Upper lobe of left lung (tissue), 6 donors: ENCODE measurements around the gene AKR1B15. TPM values are rescaled to one million over a fixed set of nuclear protein-coding genes. Genes with fewer than 3 reads are reported as not detected.
"Not testable (repeated sequence)": the region's sequence is repeated elsewhere in the genome, so short reads cannot be mapped to it uniquely, and the experiment has no call there.

Experiments
- ATAC-seq, 2 donors: fragments of 200-7000 bp; cut with Tn5 transposase; one replicate each; pipeline ENCODE4 v1.9.1; 2022; ENCODE audit warnings: mild to moderate bottlenecking in 2 of 2, moderate library complexity in 2 of 2; ENCODE audit not compliant: low FRiP score in 2 of 2
- DNase-seq, 2 donors: peaks; one replicate each; pipeline ENCODE4 v3.0.0-alpha.2; 2019 to 2020
- H3K27ac ChIP-seq, 4 donors: fragments of 200-600 bp; sonication (generic); one replicate each; pipeline ENCODE4 v1.5.1; 2016 to 2019
- H3K27me3 ChIP-seq, 4 donors: fragments of 200-600 bp; sonication (generic); one replicate each; pipeline ENCODE4 v1.5.1; 2017 to 2019
- H3K36me3 ChIP-seq, 4 donors: fragments of 200-600 bp; sonication (generic); one replicate each; pipeline ENCODE4 v1.5.1; 2016 to 2019
- H3K4me1 ChIP-seq, 4 donors: fragments of 200-600 bp; sonication (generic); one replicate each; pipeline ENCODE4 v1.5.1; 2018 to 2019
- H3K4me3 ChIP-seq, 4 donors: fragments of 200-600 bp; sonication (generic); one replicate each; pipeline ENCODE4 v1.5.1; 2017 to 2019; ENCODE audit warnings: mild to moderate bottlenecking in 2 of 4, moderate library complexity in 1 of 4
- H3K9me3 ChIP-seq, 4 donors: fragments of 200-600 bp; sonication (generic); one replicate each; pipeline ENCODE4 v1.5.1; 2018 to 2019
- CTCF ChIP-seq, 6 experiments: fragments of 450-650 bp in 4 of 6; fragments of 200-600 bp in 2 of 6; sonication (generic) in 2 of 6; IDR thresholded peaks; one replicate each; pipeline ENCODE4 v1.5.1; 2016 to 2019; ENCODE audit warnings: antibody characterized with exemption in 6 of 6
- EP300 ChIP-seq, 4 donors: sonication (generic); formaldehyde crosslinking; IDR thresholded peaks; one replicate each; pipeline ENCODE4 v1.5.1; 2017; ENCODE audit warnings: antibody characterized with exemption in 4 of 4, control low read depth in 2 of 4
- POLR2A ChIP-seq, 4 donors: fragments of 450-650 bp; IDR thresholded peaks; one replicate each; pipeline ENCODE4 v1.5.1; 2016 to 2017; ENCODE audit warnings: antibody characterized with exemption in 4 of 4, mild to moderate bottlenecking in 2 of 4
- POLR2AphosphoS5 ChIP-seq, 2 donors: sonication (generic); formaldehyde crosslinking; IDR thresholded peaks; one replicate each; pipeline ENCODE4 v1.5.1; 2017; ENCODE audit warnings: antibody characterized with exemption in 2 of 2
- WGBS, 2 donors: methylation state at CpG; one replicate each; pipeline ENCODE4 v1.1.5; 2017 to 2018; 5-methylcytosine and 5-hydroxymethylcytosine counted together
- total RNA-seq, 6 donors: library from RNA; depleted of rRNA in 4 of 6; stranded (reverse); fragments of >200 nt in 4 of 6; gene quantifications; one replicate each; pipeline versions ENCODE4 v1.1.0 to v1.2.1, GENCODE V29; 2016 to 2021
- donor health status: DM: no; HTN: no; CAD: no; lungs with moderate emphysema.
- donor health status: DM: no; HTN: yes; CAD: no; lungs with severe emphysema.

Gene AKR1B15
- total RNA-seq, 6 donors from 2014 or later: not detected

- Histone ChIP-seq H3K4me1 (no peaks in the 10 kb centered on the region), H3K36me3 (no peaks in the 10 kb centered on the region), H3K27me3 (no peaks in the 10 kb centered on the region), H3K9me3 (no peaks in the 10 kb centered on the region), H3K27ac (no peak overlapping the region), H3K4me3 (no peak overlapping the region)
- DNase-seq: no peak
- no peak for ATAC-seq
- 80 to 83% methylated on average over 7 of the region's 7 CpGs for WGBS, 2 donors
- TF ChIP-seq POLR2A (IDR thresholded peaks at IDR 0.05) (no peak), POLR2AphosphoS5 (IDR thresholded peaks at IDR 0.05) (no peak), CTCF (IDR thresholded peaks at IDR 0.05) (no peak), EP300 (IDR thresholded peaks at IDR 0.05) (no peak)
These were observed 5.6 kb downstream of the AKR1B15 start for GRCh38 chr7:134554417-134554966.

GRCh38 chr7:134557391-134557790 is 8.5 kb downstream of the AKR1B15 start:
- H3K27me3 ChIP-seq: no peaks in the 10 kb centered on the region
- DNase-seq: no peak
- 67 to 77% methylated on average over 6 of the region's 6 CpGs for WGBS, 2 donors
- H3K36me3 ChIP-seq: no peaks in the 10 kb centered on the region
- ATAC-seq: no peak
- no peak for TF ChIP-seq EP300 (IDR thresholded peaks at IDR 0.05)
- no peak for TF ChIP-seq POLR2A (IDR thresholded peaks at IDR 0.05)
- no peak for TF ChIP-seq POLR2AphosphoS5 (IDR thresholded peaks at IDR 0.05)
- no peak for TF ChIP-seq CTCF (IDR thresholded peaks at IDR 0.05)
- no peak overlapping the region for H3K27ac ChIP-seq
- no peak overlapping the region for H3K4me3 ChIP-seq
- H3K4me1 ChIP-seq: peaks cover 0 to 6% (median 0%) of the 10 kb centered on the region in 4 donors
- H3K9me3 ChIP-seq: no peaks in the 10 kb centered on the region

- ATAC-seq: no peak
- Histone ChIP-seq H3K36me3 (no peaks in the 10 kb centered on the region), H3K4me3 (no peak overlapping the region), H3K4me1 (peaks cover 0 to 6% (median 0%) of the 10 kb centered on the region in 4 donors), H3K27me3 (no peaks in the 10 kb centered on the region), H3K9me3 (no peaks in the 10 kb centered on the region), H3K27ac (no peak overlapping the region)
- TF ChIP-seq EP300 (IDR thresholded peaks at IDR 0.05) (no peak), CTCF (IDR thresholded peaks at IDR 0.05) (no peak), POLR2A (IDR thresholded peaks at IDR 0.05) (no peak), POLR2AphosphoS5 (IDR thresholded peaks at IDR 0.05) (no peak)
- 88 to 89% methylated on average over 5 of the region's 5 CpGs for WGBS, 2 donors
- DNase-seq: no peak
These were observed 9.5 kb downstream of the AKR1B15 start for GRCh38 chr7:134558370-134558769.

GRCh38 chr7:134561616-134562015 is 12.7 kb downstream of the AKR1B15 start:
- H3K27me3 ChIP-seq, H3K27ac ChIP-seq, H3K4me3 ChIP-seq: not testable (repeated sequence)

GRCh38 chr7:134562136-134562535 is 13.2 kb downstream of the AKR1B15 start:
- Histone ChIP-seq H3K9me3 (no peaks in the 10 kb centered on the region), H3K27me3 (no peaks in the 10 kb centered on the region), H3K4me1 (peaks cover 0 to 6% (median 0%) of the 10 kb centered on the region in 4 donors), H3K27ac (no peak overlapping the region), H3K36me3 (no peaks in the 10 kb centered on the region), H3K4me3 (no peak overlapping the region)
- no peak for DNase-seq
- WGBS, 2 donors: 56 to 58% methylated on average over 6 of the region's 6 CpGs
- peak in 1 of 2 donors; percentile 49 for ATAC-seq
- no peak for TF ChIP-seq POLR2A (IDR thresholded peaks at IDR 0.05)
- no peak for TF ChIP-seq CTCF (IDR thresholded peaks at IDR 0.05)
- no peak for TF ChIP-seq EP300 (IDR thresholded peaks at IDR 0.05)
- no peak for TF ChIP-seq POLR2AphosphoS5 (IDR thresholded peaks at IDR 0.05)

More at GRCh38 chr7:134561616-134562015, 12.7 kb downstream of the AKR1B15 start:
- not testable (repeated sequence) for H3K9me3 ChIP-seq, H3K4me1 ChIP-seq, ATAC-seq, DNase-seq, H3K36me3 ChIP-seq
- 74 to 80% methylated on average over 5 of the region's 5 CpGs for WGBS, 2 donors

GRCh38 chr7:134563398-134563749 is 14.5 kb downstream of the AKR1B15 start:
- H3K27ac ChIP-seq: peak overlapping the region in 1 of 4 donors; percentile 16
- WGBS, 2 donors: 72 to 75% methylated on average over 2 of the region's 2 CpGs
- not testable (repeated sequence) for ATAC-seq, H3K36me3 ChIP-seq, DNase-seq, H3K4me1 ChIP-seq, H3K27me3 ChIP-seq, H3K9me3 ChIP-seq, H3K4me3 ChIP-seq
